Measurements from ENCODE around the gene CD302. TPM values are rescaled to one million over a fixed set of nuclear protein-coding genes. Genes with fewer than 3 reads are reported as not detected.

Gene CD302
- total and polyA plus RNA-seq, 2 of the 4 experiments (the other 2 are of a cell fraction) = 3.8 to 4.0 TPM

DNA sequence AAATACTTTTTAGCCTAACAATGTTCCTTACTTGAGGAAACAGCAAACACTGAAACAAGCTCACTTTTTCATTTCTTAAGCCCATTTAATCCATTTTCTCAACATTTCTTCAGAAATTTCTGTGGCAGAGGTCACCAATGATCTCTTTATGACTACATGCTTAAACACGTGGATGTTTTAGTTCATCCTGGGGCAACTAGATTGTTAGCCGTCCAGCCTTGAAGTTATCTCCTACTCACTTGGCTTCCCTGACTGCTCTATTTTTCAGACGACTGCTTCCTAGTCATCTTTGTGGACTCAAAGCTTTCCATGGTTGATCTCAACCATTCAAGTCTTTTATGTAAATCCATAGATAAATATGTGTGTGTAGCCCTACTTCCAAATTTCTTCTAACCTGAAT, 24.1 kb downstream of the CD302 start:
- H3K4me3 ChIP-seq (ENCODE audit: insufficient read depth, low read depth, low read length) = no peak overlapping the region
- peaks cover 0 to 9% of the 10 kb centered on the region in 2 experiments; a peak in 3 of 4 replicates for H3K79me1 ChIP-seq (ENCODE audit: low read depth in 1 of 2, low read length in 2 of 2)
- CTCF ChIA-PET = no interaction called here
- no peak for TF ChIP-seq CHD1 (IDR thresholded peaks at IDR 0.05; ENCODE audit: low read depth, low read length)
- TF ChIP-seq MAZ (IDR thresholded peaks at IDR 0.05; ENCODE audit: borderline replicate concordance, low read depth, low read length) = no peak
- TF ChIP-seq, protein P1, sequence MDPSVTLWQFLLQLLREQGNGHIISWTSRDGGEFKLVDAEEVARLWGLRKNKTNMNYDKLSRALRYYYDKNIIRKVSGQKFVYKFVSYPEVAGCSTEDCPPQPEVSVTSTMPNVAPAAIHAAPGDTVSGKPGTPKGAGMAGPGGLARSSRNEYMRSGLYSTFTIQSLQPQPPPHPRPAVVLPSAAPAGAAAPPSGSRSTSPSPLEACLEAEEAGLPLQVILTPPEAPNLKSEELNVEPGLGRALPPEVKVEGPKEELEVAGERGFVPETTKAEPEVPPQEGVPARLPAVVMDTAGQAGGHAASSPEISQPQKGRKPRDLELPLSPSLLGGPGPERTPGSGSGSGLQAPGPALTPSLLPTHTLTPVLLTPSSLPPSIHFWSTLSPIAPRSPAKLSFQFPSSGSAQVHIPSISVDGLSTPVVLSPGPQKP (IDR thresholded peaks at IDR 0.05; ENCODE audit: borderline replicate concordance, low read depth, low read length) = no peak
- no peak for TF ChIP-seq BHLHE40 (IDR thresholded peaks at IDR 0.05; ENCODE audit: low read depth, low read length)
- TF ChIP-seq RFX5 (IDR thresholded peaks at IDR 0.05; ENCODE audit: low read depth, low read length) = no peak
- TF ChIP-seq MAFK (IDR thresholded peaks at IDR 0.05; ENCODE audit: low read depth, low read length) = no peak
- TF ChIP-seq, protein P2, sequence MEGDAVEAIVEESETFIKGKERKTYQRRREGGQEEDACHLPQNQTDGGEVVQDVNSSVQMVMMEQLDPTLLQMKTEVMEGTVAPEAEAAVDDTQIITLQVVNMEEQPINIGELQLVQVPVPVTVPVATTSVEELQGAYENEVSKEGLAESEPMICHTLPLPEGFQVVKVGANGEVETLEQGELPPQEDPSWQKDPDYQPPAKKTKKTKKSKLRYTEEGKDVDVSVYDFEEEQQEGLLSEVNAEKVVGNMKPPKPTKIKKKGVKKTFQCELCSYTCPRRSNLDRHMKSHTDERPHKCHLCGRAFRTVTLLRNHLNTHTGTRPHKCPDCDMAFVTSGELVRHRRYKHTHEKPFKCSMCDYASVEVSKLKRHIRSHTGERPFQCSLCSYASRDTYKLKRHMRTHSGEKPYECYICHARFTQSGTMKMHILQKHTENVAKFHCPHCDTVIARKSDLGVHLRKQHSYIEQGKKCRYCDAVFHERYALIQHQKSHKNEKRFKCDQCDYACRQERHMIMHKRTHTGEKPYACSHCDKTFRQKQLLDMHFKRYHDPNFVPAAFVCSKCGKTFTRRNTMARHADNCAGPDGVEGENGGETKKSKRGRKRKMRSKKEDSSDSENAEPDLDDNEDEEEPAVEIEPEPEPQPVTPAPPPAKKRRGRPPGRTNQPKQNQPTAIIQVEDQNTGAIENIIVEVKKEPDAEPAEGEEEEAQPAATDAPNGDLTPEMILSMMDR (conservative IDR thresholded peaks at IDR 0.05; ENCODE audit: low read depth, low read length) = no peak
- no peak for TF ChIP-seq FOS (IDR thresholded peaks at IDR 0.05; ENCODE audit: low read depth, low read length)
- TF ChIP-seq SMC3 (IDR thresholded peaks at IDR 0.05; ENCODE audit: low read depth, low read length) = no peak
- TF ChIP-seq CEBPB (IDR thresholded peaks at IDR 0.05; ENCODE audit: low read depth, low read length) = no peak
- no peak overlapping the region for H3K4ac ChIP-seq (ENCODE audit: low read depth, low read length)
- H3K18ac ChIP-seq (ENCODE audit: low read depth, low read length) = no peak overlapping the region
- no peak overlapping the region for H4K8ac ChIP-seq (ENCODE audit: low read depth in 2 of 2, low read length in 2 of 2)
- H3K56ac ChIP-seq (ENCODE audit: extremely low read depth, insufficient read depth, low read length) = no peak overlapping the region
- H2AK5ac ChIP-seq (ENCODE audit: low read depth, low read length) = no peak overlapping the region
- WGBS, 2 experiments (ENCODE audit: extremely low coverage in 2 of 2, insufficient read length in 1 of 2) = no CpG with 5 or more reads among the region's 3 CpGs
- no peak overlapping the region for H2AFZ ChIP-seq (replicated peaks; ENCODE audit: low read length, poor library complexity)
- H2BK20ac ChIP-seq (ENCODE audit: low read depth, low read length) = no peak overlapping the region
- H4K20me1 ChIP-seq (ENCODE audit: insufficient read depth, low read length) = no peaks in the 10 kb centered on the region
- no peak overlapping the region for H3K14ac ChIP-seq (replicated peaks; ENCODE audit: low read depth, low read length)
- in situ Hi-C loops (cut with MboI; ENCODE audit: low sequenced_read_pairs) (no loop called here), dilution Hi-C loops (cut with HindIII; ENCODE audit: low sequenced_read_pairs, unreplicated experiment) (no loop called here), intact Hi-C loops (cut with micrococcal nuclease) (no loop called here)
- peaks cover 7% of the 10 kb centered on the region for H3K36me3 ChIP-seq (ENCODE audit: control insufficient read depth, insufficient read depth, low read length)
- H3K27ac ChIP-seq (ENCODE audit: insufficient read depth, low read length) = no peak overlapping the region
- no peak overlapping the region for H2BK15ac ChIP-seq (ENCODE audit: low read depth, low read length)
- no peak overlapping the region for H4K5ac ChIP-seq (ENCODE audit: low read depth, low read length)
- no peaks in the 10 kb centered on the region for H3K9me3 ChIP-seq (ENCODE audit: control insufficient read depth, insufficient read depth, low read length)
- no peak overlapping the region for H3K23ac ChIP-seq (ENCODE audit: low read depth, low read length)
- H3K9ac ChIP-seq (ENCODE audit: low read depth, low read length) = no peak overlapping the region
- H3K27me3 ChIP-seq (ENCODE audit: control insufficient read depth, insufficient read depth, low read length) = no peaks in the 10 kb centered on the region
- peaks cover 3% of the 10 kb centered on the region; the same call in 1 of the 2 replicates for H3K9me1 ChIP-seq (ENCODE audit: insufficient read depth, low read length)
- ATAC-seq (ENCODE audit: low read depth) (no peak), DNase-seq (peak; percentile 22)
- no peak overlapping the region for H4K91ac ChIP-seq (ENCODE audit: insufficient read depth, low read depth, low read length)
- H2AK9ac ChIP-seq (replicated peaks; ENCODE audit: low read depth, low read length, poor library complexity) = no peak overlapping the region
- H3K4me1 ChIP-seq (ENCODE audit: control insufficient read depth, insufficient read depth, low read length) = peaks cover 3% of the 10 kb centered on the region; the same call in 1 of the 2 replicates
- no peak overlapping the region for H3K4me2 ChIP-seq (ENCODE audit: low read depth, low read length)
- H2BK5ac ChIP-seq (ENCODE audit: low read depth, low read length, poor library complexity, severe bottlenecking) = no peak overlapping the region
- BruUV-seq (replicated peaks) = no TSS peak
- POLR2A ChIA-PET (ENCODE audit: unreplicated experiment) = no interaction called here
- H2BK120ac ChIP-seq (ENCODE audit: low read depth, low read length) = no peak overlapping the region
